Skeletal muscle satellite cell (primary cell): ENCODE measurements around the gene PIK3C2B. TPM values are rescaled to one million over a fixed set of nuclear protein-coding genes. Genes with fewer than 3 reads are reported as not detected.

Experiments used
- H3K27me3 ChIP-seq: 2 replicates; pipeline ENCODE4 v1.7.0; 2013; ENCODE audit warnings: low read length; ENCODE audit not compliant: control insufficient read depth, insufficient read depth
- H3K36me3 ChIP-seq: 2 replicates; pipeline ENCODE4 v1.7.0; 2013; ENCODE audit warnings: mild to moderate bottlenecking, control low read depth, low read length; ENCODE audit not compliant: insufficient read depth
- H3K4me1 ChIP-seq: 2 replicates; pipeline ENCODE4 v1.7.0; 2013; ENCODE audit warnings: low read length; ENCODE audit not compliant: control insufficient read depth, insufficient read depth
- H3K4me2 ChIP-seq: 2 replicates; pipeline ENCODE4 v1.7.0; 2013; ENCODE audit warnings: mild to moderate bottlenecking, low read length
- H3K4me3 ChIP-seq: 2 replicates; pipeline ENCODE4 v1.7.0; 2013; ENCODE audit warnings: low read length
- H3K9ac ChIP-seq: 2 replicates; pipeline ENCODE4 v1.7.0; 2013; ENCODE audit warnings: mild to moderate bottlenecking, low read depth, low read length, moderate library complexity
- H3K9me3 ChIP-seq: replicated peaks from 2 replicates; pipeline ENCODE4 v1.7.0; 2013; ENCODE audit warnings: mild to moderate bottlenecking, control low read depth, low read length
- total RNA-seq: library from RNA; depleted of rRNA; stranded (reverse); fragments of >200 nt; gene quantifications from 2 replicates; pipeline ENCODE4 v1.2.3, GENCODE V29; 2012; rRNA removed

Gene PIK3C2B, protein sequence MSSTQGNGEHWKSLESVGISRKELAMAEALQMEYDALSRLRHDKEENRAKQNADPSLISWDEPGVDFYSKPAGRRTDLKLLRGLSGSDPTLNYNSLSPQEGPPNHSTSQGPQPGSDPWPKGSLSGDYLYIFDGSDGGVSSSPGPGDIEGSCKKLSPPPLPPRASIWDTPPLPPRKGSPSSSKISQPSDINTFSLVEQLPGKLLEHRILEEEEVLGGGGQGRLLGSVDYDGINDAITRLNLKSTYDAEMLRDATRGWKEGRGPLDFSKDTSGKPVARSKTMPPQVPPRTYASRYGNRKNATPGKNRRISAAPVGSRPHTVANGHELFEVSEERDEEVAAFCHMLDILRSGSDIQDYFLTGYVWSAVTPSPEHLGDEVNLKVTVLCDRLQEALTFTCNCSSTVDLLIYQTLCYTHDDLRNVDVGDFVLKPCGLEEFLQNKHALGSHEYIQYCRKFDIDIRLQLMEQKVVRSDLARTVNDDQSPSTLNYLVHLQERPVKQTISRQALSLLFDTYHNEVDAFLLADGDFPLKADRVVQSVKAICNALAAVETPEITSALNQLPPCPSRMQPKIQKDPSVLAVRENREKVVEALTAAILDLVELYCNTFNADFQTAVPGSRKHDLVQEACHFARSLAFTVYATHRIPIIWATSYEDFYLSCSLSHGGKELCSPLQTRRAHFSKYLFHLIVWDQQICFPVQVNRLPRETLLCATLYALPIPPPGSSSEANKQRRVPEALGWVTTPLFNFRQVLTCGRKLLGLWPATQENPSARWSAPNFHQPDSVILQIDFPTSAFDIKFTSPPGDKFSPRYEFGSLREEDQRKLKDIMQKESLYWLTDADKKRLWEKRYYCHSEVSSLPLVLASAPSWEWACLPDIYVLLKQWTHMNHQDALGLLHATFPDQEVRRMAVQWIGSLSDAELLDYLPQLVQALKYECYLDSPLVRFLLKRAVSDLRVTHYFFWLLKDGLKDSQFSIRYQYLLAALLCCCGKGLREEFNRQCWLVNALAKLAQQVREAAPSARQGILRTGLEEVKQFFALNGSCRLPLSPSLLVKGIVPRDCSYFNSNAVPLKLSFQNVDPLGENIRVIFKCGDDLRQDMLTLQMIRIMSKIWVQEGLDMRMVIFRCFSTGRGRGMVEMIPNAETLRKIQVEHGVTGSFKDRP (N-terminal part only)
- 2.8 and 3.5 TPM in 2 replicates for total RNA-seq

DNA sequence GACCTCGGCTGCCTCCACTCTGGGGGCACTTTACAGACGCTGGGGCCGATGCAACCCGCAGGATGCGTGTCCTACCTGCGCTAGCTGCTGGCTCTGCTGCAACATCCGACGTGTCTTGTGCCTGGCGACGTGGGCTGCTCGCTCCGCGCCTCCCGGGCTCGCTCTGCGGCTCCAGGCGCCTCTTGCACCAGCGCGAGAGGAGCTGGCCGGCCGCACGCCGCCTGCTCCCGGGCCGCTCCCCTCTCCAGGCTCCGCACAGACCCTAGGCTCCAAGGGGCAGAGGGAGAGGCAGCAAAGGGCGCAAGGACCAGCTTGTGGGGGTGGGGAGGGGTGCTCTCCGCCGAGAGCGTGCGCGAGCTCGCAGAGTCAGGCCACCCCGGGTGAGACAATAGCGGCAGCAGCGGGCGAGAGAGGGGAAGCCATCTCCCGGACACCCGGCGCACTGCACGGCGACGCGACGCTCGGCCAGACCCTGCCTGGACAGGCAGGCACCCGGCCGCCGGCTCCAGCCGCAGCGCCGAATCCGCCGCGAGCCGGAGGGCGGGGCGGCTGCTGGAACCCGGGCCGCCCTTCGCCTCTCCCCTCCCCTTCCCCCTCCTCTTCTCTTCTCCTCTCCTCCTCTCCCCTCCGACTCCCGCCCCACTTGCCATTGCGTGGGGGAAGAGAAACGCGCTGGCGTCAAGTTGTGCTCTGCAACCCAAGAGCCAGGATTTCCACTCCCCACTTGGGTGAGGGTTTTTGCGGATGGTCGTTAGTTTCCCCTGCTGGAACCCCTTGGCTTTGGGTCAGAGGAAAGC lies at the start of gene PIK3C2B:
Gene PIK3C2B (minus strand): TSS at position 525 of the 797 bp plus-strand sequence. CDS start 25,003 bp downstream, outside the sequence.
- no peaks in the 10 kb centered on the region for H3K9me3 ChIP-seq
- peak within 1 kb of the TSS; percentile 72 for H3K4me3 ChIP-seq
- peaks cover 82% of the 10 kb centered on the region for H3K27me3 ChIP-seq
- H3K36me3 ChIP-seq = no peaks in the 10 kb centered on the region
- peak within 1 kb of the TSS; percentile 47 for H3K9ac ChIP-seq
- peaks cover 16% of the 10 kb centered on the region for H3K4me1 ChIP-seq
- H3K4me2 ChIP-seq = peak within 1 kb of the TSS; percentile 94

DNA sequence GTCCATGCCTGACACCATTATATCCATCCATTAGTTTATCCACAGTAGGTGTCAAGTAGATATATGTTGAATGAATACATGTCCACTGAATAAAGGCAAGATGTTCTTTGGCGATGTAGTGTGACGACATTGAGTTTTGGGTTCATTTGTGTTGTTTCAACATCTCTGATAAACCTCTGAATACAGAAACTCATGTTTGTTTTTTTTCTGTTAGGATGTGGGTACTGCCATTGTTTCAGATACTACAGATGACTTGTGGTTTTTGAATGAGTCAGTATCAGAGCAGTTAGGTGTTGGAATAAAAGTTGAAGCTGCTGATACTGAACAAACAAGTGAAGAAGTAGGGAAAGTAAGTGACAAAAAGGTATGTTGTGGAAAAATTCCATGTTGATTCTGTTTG lies 49.7 kb upstream of the PIK3C2B start:
- H3K4me3 ChIP-seq = no peak overlapping the region

DNA sequence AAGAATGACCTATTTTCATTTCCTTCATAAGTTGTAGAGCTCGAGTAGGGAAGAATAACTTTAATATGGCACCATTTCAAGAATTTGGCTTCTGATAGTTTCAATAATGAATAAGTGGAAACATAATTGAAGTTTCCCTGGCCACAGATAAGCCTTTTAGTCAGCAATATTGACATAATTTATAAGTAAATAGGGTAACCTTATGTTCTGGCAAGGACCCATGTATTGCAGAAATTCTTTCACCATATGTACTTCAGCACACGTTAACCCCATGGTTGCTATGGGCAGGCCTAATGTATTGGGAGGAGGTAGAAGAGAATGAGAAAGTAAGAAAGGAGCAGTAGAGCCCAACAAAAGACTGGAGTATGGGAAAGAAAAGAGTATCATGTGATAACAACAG lies 47.0 kb upstream of the PIK3C2B start:
- peaks cover 74% of the 10 kb centered on the region for H3K36me3 ChIP-seq
- H3K4me3 ChIP-seq = no peak overlapping the region
- H3K27me3 ChIP-seq = no peaks in the 10 kb centered on the region
- H3K9me3 ChIP-seq = no peaks in the 10 kb centered on the region
- no peak overlapping the region for H3K4me2 ChIP-seq
- H3K9ac ChIP-seq = no peak overlapping the region
- H3K4me1 ChIP-seq = peaks cover 10% of the 10 kb centered on the region

More for the DNA sequence above, 49.7 kb upstream of the PIK3C2B start:
- Histone ChIP-seq H3K9me3 (no peaks in the 10 kb centered on the region), H3K27me3 (no peaks in the 10 kb centered on the region), H3K4me1 (peaks cover 10% of the 10 kb centered on the region), H3K4me2 (no peak overlapping the region), H3K36me3 (peaks cover 82% of the 10 kb centered on the region), H3K9ac (no peak overlapping the region)

DNA sequence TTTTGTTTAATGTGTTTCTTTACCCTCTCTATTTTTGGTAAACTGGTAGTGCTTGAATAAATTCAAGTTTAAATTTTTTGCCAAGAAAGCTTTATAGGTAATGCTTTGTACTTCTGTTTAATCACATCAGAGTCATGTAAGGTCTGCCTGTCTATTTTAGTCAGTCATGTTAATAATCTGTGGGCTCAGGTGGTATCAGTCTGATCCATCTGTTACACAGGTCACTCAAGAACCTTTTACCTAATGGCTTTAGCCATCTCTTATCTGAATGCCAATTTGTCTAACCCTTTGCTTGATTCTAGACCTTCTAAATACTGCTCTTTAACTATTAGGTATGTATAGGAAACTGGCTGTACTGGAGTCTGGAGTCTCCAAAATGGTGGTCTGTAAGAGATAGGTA lies 38.2 kb upstream of the PIK3C2B start:
- Histone ChIP-seq H3K4me1 (no peaks in the 10 kb centered on the region), H3K27me3 (no peaks in the 10 kb centered on the region), H3K9ac (no peak overlapping the region), H3K4me2 (no peak overlapping the region), H3K36me3 (peaks cover 75% of the 10 kb centered on the region), H3K9me3 (no peaks in the 10 kb centered on the region), H3K4me3 (no peak overlapping the region)

DNA sequence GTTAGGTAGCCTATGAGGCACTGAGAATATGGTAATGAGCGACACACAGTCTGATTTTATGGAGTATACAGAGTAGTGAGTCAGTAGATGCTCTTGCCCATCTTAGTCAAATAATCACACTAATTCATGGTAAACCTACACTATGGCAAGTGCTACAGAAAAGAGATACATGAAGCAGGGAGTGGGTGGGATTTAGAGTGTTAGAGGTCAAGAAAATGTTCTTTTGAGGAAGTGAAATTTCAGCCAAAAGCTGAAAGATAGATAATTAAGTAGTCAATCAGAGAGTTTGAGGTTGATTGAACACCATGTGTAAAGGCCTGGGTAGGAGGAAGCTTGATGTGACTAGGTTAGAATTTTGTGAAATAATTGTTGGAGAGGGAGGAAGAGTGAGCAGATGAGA lies 36.3 kb upstream of the PIK3C2B start:
- no peak overlapping the region for H3K4me3 ChIP-seq
- no peak overlapping the region for H3K9ac ChIP-seq
- no peaks in the 10 kb centered on the region for H3K27me3 ChIP-seq
- no peaks in the 10 kb centered on the region for H3K9me3 ChIP-seq
- H3K4me2 ChIP-seq = no peak overlapping the region
- no peaks in the 10 kb centered on the region for H3K4me1 ChIP-seq
- peaks cover 75% of the 10 kb centered on the region for H3K36me3 ChIP-seq

DNA sequence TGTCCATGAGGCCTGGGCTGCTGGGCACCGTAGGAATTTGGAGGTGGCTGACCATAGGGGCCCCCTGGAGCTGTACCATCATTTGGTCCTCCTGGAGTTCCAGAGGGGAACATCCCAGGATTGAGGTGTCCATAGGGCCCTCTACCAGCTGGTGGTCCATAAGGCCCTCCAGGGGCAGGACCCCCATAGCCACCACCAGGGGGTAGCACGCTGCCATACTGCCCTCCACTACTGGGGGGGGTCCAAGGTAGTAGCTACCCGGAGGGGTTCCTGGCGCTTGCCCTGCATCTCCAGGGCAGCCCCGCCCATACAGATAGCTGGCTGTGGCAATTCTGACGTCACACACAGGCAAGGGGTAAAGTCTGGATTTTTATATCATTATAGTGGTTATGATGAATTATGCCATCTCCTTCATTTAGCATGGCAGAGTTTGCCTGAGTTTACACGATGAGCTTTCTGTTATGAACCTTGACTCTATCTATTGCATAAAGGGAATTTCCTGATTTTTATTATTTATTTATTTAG lies 34.8 kb upstream of the PIK3C2B start:
- Histone ChIP-seq H3K4me2 (no peak overlapping the region), H3K36me3 (peaks cover 84% of the 10 kb centered on the region), H3K4me1 (no peaks in the 10 kb centered on the region), H3K9ac (no peak overlapping the region), H3K27me3 (no peaks in the 10 kb centered on the region), H3K9me3 (no peaks in the 10 kb centered on the region), H3K4me3 (no peak overlapping the region)

DNA sequence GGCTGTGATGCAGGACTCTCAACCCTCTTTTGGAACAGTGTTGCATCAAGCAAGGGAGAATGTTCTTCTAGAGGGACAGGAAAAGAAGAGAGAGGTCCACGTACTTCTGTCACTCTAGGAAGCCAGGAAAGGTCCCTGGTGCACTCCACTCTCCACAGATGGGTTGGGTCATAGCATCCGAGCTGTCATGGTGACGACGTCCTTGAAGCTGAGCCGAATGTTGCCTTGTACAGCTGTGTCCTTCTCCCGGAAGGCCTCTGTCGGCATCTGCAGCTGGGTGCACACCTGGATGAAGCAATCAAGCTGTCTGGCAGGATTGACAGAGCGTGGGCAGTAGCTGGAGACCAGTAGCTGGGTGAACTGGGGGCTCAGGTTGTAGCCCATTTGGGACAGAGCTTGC lies 34.1 kb upstream of the PIK3C2B start:
- Histone ChIP-seq H3K36me3 (peaks cover 84% of the 10 kb centered on the region), H3K4me1 (no peaks in the 10 kb centered on the region), H3K4me3 (no peak overlapping the region), H3K9me3 (no peaks in the 10 kb centered on the region), H3K27me3 (no peaks in the 10 kb centered on the region), H3K9ac (no peak overlapping the region), H3K4me2 (no peak overlapping the region)

DNA sequence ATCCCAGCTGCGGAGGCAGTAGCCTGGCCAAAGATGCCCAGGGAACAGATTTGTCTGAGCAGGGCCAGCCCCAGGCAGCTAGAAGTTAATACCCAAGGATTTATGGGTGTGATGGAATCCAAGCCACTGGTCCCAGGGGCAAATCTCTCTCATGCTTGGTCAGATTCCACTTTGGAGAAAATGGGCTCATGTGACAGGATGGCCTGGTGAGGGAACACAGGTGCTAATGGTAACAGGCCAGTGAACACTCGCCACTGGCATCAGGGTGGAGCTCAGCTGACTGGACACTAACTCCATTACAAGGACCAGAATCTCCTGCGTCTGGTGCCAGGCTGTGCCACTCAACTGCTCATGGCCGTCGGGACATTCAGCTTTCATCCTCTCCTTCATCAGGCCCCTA lies 33.6 kb upstream of the PIK3C2B start:
- Histone ChIP-seq H3K9me3 (no peaks in the 10 kb centered on the region), H3K4me2 (no peak overlapping the region), H3K9ac (no peak overlapping the region), H3K27me3 (no peaks in the 10 kb centered on the region), H3K36me3 (peaks cover 85% of the 10 kb centered on the region), H3K4me3 (no peak overlapping the region), H3K4me1 (no peaks in the 10 kb centered on the region)

DNA sequence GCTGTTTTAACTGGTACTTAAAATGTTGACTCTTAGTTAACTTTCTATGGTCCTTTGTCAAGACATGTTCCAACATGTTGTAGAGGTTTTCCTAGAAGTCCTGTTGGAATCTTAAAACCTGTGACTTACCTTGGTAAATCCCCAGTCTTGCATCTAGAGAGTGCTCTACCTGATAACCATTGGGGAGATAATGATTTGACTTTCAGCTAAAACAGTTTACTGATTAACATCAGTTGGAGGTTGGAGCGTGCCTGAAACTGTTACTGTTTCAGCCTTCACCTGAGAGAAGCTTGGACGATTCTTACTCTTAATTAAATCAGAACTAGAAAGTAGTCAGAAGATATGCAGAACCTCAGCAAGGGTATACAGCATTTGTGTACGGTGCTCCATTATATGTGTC lies 30.4 kb upstream of the PIK3C2B start:
- H3K4me1 ChIP-seq = peaks cover 14% of the 10 kb centered on the region

DNA sequence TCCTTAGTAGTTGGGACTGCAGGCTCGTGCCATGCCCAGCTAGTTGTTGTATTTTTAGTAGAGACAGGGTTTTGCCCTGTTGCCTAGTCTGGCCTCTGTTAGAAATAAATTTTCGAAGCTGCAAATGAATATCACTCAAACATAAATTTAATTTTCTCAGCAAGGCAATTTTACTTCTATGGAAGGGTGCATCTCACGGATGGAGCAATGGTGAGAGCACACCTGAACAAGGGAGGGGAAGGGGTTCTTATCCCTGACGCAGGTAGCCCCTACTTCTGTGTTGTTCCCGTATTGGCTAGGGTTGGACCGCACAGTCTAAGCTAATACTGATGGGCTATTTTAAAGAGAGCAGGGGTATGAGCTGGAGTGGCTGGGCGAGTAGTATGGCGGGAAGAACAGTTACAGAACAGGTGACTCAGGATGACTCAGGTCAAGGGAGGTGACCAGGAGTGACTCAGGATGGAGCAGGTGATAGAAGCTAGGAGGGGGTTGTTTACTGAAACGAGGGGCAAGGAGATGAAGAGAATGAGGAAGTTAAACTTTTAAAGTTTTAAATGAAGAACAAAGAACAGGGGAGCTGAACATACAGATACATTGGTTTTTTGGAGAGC lies 29.1 kb upstream of the PIK3C2B start:
- H3K27me3 ChIP-seq = no peaks in the 10 kb centered on the region
- H3K36me3 ChIP-seq = peaks cover 43% of the 10 kb centered on the region
- no peaks in the 10 kb centered on the region for H3K9me3 ChIP-seq
- H3K9ac ChIP-seq = no peak overlapping the region
- H3K4me2 ChIP-seq = no peak overlapping the region
- peaks cover 14% of the 10 kb centered on the region for H3K4me1 ChIP-seq
- no peak overlapping the region for H3K4me3 ChIP-seq

More for the DNA sequence above, 30.4 kb upstream of the PIK3C2B start:
- Histone ChIP-seq H3K4me2 (no peak overlapping the region), H3K36me3 (peaks cover 54% of the 10 kb centered on the region), H3K9ac (no peak overlapping the region), H3K9me3 (no peaks in the 10 kb centered on the region), H3K4me3 (no peak overlapping the region), H3K27me3 (no peaks in the 10 kb centered on the region)
